GM18907 (cell line): Measurements from ENCODE around the gene LRRC55.
"Not testable (repeated sequence)": the region's sequence is repeated elsewhere in the genome, so short reads cannot be mapped to it uniquely, and the experiment has no call there.

Source experiments
- ATAC-seq: cut with Tn5 transposase; IDR thresholded peaks from one replicate; pipeline ENCODE4 v1.9.1; 2021; ENCODE audit warnings: mild to moderate bottlenecking, moderate library complexity; ENCODE audit not compliant: unreplicated experiment

LRRC55 gene

DNA sequence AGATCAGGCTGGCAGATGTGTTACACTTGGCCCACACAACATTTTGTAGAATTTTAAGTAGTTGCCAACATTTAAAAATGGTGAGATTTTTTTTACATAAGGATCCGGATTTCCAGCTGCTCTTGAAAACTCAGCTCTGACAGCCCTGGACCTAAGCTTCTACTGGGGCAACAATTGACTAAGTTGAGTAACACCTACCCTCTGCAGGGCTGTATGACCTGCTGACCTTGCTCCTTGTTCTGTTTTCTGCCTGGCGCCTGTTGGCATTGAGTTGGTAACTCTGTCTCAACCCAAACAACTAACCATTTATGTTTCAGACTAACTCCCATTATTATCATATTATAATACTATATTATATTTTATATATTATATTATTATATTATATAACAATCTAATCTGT is 21.1 kb upstream of the LRRC55 start:
- ATAC-seq, result no peak

- no peak for ATAC-seq
These were observed 20.4 kb upstream of the LRRC55 start for GRCh38 chr11:57161351-57161750.

GRCh38 chr11:57162179-57162898 is 19.4 kb upstream of the LRRC55 start:
- ATAC-seq, result no peak

- no peak for ATAC-seq
These were observed 18.4 kb upstream of the LRRC55 start for GRCh38 chr11:57163160-57163868.

DNA sequence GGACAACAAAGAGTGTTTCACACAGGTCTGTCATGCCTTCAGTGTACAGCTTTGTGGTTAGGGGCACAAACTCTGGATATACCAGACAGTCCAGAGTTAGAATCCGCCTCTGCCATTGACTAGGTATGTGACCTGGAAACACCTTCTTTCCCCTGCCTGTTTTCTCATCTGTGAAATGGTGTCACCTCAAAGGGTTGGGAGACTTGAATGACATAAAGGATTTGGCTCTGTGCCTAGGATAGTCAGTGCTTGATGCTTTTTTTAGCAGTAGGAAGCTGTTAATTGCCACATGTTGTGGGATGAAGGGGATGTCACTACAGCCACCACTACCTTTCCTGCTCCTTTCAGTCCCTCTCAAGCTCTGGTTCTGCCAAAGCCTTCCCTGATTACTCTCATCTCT is 17.4 kb upstream of the LRRC55 start:
- no peak for ATAC-seq

GRCh38 chr11:57167125-57167846 is 14.5 kb upstream of the LRRC55 start:
- no peak for ATAC-seq

DNA sequence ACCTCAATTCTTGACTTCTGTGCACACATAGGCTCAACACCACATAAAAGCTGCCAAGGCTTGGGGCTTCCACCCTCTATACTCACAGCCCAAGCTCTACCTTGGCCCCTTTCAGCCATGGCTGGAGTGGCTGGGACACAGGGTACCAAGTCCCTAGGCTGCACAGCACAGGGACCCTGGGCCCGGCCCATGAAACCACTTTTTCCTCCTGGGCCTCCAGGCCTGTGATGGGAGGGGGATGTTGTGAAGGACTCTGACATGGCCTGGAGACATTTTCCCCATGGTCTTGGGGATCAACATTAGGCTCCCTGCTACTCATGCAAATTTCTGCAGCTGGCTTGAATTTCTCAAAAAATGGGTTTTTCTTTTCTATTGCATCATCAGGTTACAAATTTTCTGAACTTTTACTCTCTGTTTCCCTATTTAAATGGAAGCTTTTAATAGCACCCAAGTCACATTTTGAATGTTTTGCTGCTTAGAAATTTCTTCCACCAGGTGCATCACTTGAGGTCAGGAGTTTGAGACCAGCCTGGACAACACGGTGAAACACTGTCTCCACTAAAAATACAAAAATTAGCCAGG is 11.9 kb upstream of the LRRC55 start:
- not testable (repeated sequence) for ATAC-seq

- ATAC-seq, result no peak
These were observed 9.7 kb upstream of the LRRC55 start for GRCh38 chr11:57172031-57172430.

- no peak for ATAC-seq
These were observed 7.1 kb upstream of the LRRC55 start for GRCh38 chr11:57174656-57175055.

DNA sequence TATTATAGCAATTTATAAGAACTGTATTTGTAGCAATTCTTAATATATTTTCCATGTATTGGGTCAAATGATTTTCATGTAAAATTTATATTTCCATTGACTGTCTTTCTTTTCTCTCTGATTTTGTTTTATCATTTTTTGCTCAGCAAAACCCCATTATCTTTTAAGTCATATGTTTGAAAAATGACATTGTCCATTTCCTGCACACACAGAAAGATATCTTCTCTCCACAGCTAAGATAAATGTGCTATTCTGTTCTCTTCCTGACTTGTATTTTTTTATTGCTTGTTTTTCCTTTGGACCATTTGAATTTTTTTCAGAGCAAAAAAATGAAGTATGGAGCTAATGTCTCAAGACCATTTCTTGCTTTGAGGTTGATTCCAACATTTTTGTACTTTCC is 6.3 kb upstream of the LRRC55 start:
- ATAC-seq, result no peak

- ATAC-seq, result no peak
These were observed 3.4 kb upstream of the LRRC55 start for GRCh38 chr11:57178334-57178733.

GRCh38 chr11:57179681-57180080 is 2.1 kb upstream of the LRRC55 start:
- no peak for ATAC-seq

DNA sequence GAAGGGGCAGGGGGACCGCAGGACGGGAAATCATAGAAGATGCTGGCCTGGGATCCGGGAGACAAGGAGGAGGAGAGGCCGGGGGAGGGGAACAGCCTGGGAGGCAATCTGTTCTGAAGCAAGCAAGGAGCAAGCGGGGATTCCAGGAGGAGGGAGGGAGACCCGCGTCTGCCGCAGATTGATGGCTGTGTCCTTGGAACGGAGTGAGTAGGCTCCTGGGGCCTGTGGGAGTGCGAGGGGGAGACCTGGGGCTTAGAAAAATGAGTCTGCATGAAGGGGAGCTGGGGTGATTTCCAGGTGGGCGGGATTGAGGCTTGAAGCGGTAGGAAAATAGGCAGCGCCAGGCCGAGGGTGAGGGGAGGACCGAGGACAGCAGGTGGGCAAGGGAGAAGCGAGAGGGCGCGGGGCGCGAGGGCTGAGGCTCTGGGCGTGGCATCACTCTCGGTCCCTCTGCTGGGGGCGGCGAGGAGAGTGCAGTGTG is 1.6 kb upstream of the LRRC55 start:
- ATAC-seq, result no peak

- ATAC-seq, result no peak
These were observed 789 bp upstream of the LRRC55 start for GRCh38 chr11:57180964-57181363.

- ATAC-seq, result no peak
These were observed 1.1 kb downstream of the LRRC55 start for GRCh38 chr11:57182896-57183295.

GRCh38 chr11:57190548-57190947 is 8.8 kb downstream of the LRRC55 start:
- ATAC-seq, result no peak

- ATAC-seq, result no peak
These were observed 9.8 kb downstream of the LRRC55 start for GRCh38 chr11:57191311-57192219.

- no peak for ATAC-seq
These were observed 10.6 kb downstream of the LRRC55 start for GRCh38 chr11:57192316-57192715.

- ATAC-seq, result no peak
These were observed 14.8 kb downstream of the LRRC55 start for GRCh38 chr11:57196596-57196995.

- no peak for ATAC-seq
These were observed 16.0 kb downstream of the LRRC55 start for GRCh38 chr11:57197762-57198161.
